Adrenal gland (tissue), 12 donors: ENCODE data around the gene BIRC3. TPM values are rescaled to one million over a fixed set of nuclear protein-coding genes. Genes with fewer than 3 reads are reported as not detected.
A peak's percentile ranks its signal among the peaks of the same experiment; 100 is the strongest.
"Not testable (repeated sequence)": the region's sequence is repeated elsewhere in the genome, so short reads cannot be mapped to it uniquely, and the experiment has no call there.

Experiments used
- DNase-seq, 7 donors: peaks; one replicate each; pipeline ENCODE4 v3.0.0-alpha.2; 2019 to 2020
- H3K27ac ChIP-seq, 5 donors: fragments of 200-600 bp; sonication (generic) in 4 of 5; 1 replicate in 3 of 5; 2 replicates in 2 of 5; pipeline versions ENCODE4 v1.5.1 to v1.8.0; 2016 to 2020; ENCODE audit warnings: mild to moderate bottlenecking in 1 of 5
- H3K27me3 ChIP-seq: fragments of 200-600 bp; 2 replicates; pipeline ENCODE4 v1.8.0; 2021
- H3K36me3 ChIP-seq, 2 donors: fragments of 200-600 bp; replicated peaks in 1 of 2; 1 replicate in 1 of 2; 2 replicates in 1 of 2; pipeline versions ENCODE4 v1.5.1 to v1.8.0; 2018 to 2022
- H3K4me1 ChIP-seq, 2 donors: fragments of 200-600 bp; replicated peaks in 1 of 2; 1 replicate in 1 of 2; 2 replicates in 1 of 2; pipeline versions ENCODE4 v1.5.1 to v1.8.0; 2018 to 2021
- H3K4me3 ChIP-seq, 4 donors: fragments of 200-600 bp; sonication (generic) in 3 of 4; one replicate each; pipeline ENCODE4 v1.5.1; 2016 to 2018
- H3K9me3 ChIP-seq, 3 donors: fragments of 200-600 bp; sonication (generic) in 1 of 3; replicated peaks in 1 of 3; 1 replicate in 2 of 3; 2 replicates in 1 of 3; pipeline versions ENCODE4 v1.5.1 to v1.8.0; 2016 to 2021
- POLR2A ChIP-seq, 2 donors: fragments of 450-650 bp; IDR thresholded peaks; one replicate each; pipeline ENCODE4 v1.6.1; 2017; ENCODE audit warnings: antibody characterized with exemption in 2 of 2, mild to moderate bottlenecking in 2 of 2, moderate library complexity in 1 of 2
- WGBS, 4 donors: extraction: QIAGEN DNeasy Blood & Tissue Kit in 2 of 4; methylation state at CpG; one replicate each; pipeline versions ENCODE4 v1.1.5 to v1.1.7; 2013 to 2017; 5-methylcytosine and 5-hydroxymethylcytosine counted together
- intact Hi-C, 2 donors: fragments of 100-400 bp; cut with DNase I; formaldehyde crosslinking; loops; one replicate each; pipeline versions ENCODE4 v1.14.1 to v1.15.0; 2022 to 2023
- polyA plus RNA-seq, 3 donors: library from polyadenylated mRNA; stranded (reverse); fragments of 200-250 nt in 2 of 3; fragments of 350-450 nt in 1 of 3; fragmentation: Illumina TruSeq in 1 of 3; extraction: RNeasy Lipid Tissue Mini Kit (QIAGEN cat#74804) in 1 of 3; gene quantifications; one replicate each; pipeline ENCODE4 v1.2.3, GENCODE V29; 2013 to 2014
- total RNA-seq, 9 donors: library from RNA; depleted of rRNA in 4 of 9; stranded (reverse); fragments of >200 nt in 4 of 9; fragments of 120-200 nt in 1 of 9; fragmentation: NEBNext Ultra II Directional in 1 of 9; extraction: Animal tissue kit (Norgen Biotek cat#: 25700) in 1 of 9; gene quantifications; one replicate each; pipeline versions ENCODE4 v1.1.0 to v1.2.4, GENCODE V29; 2013 to 2023
- TF ChIP-seq, protein P1 (sequence below), 6 experiments: fragments of 450-650 bp in 4 of 6; fragments of 200-600 bp in 2 of 6; sonication (generic) in 1 of 6; IDR thresholded peaks; 1 replicate in 5 of 6; 2 replicates in 1 of 6; pipeline versions ENCODE4 v1.5.1 to v1.8.0; 2016 to 2021; ENCODE audit warnings: antibody characterized with exemption in 6 of 6, mild to moderate bottlenecking in 2 of 6, moderate library complexity in 1 of 6
- donor health status: healthy with polysubstance abuse.
- donor health status: Bipolar disorder and iron deficiency.
- donor health status: DM: yes; HTN: yes; CAD: no.
- donor health status: DM: no; HTN: no; CAD: no.
- donor health status: DM: no; HTN: no; CAD: no.
- donor health status: DM: yes; HTN: yes; CAD: no.

The BIRC3 gene
- total and polyA plus RNA-seq, 12 donors, result 0.48 to 8.6 (median 3.1) TPM

DNA sequence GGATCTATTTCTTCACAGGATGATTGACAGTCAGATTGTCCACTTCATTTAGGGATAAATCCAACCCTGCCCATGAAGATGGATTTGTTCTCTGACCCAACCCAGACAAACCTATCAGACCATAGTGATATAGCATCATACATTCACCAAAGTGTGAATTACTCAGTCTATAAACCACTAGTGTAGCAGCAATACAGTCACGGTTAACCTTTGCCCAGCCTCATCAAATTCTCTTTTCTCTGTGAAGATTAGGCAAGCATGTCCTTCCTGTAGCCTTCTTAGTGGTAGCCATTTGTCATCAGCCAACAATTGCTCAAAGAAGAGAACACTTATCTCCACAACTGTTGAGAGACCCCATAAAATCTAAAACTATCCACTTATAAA is 15.3 kb downstream of the BIRC3 start:
- Histone ChIP-seq H3K9me3 (no peaks in the 10 kb centered on the region), H3K27me3 (no peaks in the 10 kb centered on the region), H3K27ac (no peak overlapping the region), H3K4me1 (no peaks in the 10 kb centered on the region), H3K4me3 (no peak overlapping the region), H3K36me3 (peaks cover 0 to 8% of the 10 kb centered on the region in 2 donors)
- intact Hi-C loops, result no loop called here
- TF ChIP-seq, protein P1, sequence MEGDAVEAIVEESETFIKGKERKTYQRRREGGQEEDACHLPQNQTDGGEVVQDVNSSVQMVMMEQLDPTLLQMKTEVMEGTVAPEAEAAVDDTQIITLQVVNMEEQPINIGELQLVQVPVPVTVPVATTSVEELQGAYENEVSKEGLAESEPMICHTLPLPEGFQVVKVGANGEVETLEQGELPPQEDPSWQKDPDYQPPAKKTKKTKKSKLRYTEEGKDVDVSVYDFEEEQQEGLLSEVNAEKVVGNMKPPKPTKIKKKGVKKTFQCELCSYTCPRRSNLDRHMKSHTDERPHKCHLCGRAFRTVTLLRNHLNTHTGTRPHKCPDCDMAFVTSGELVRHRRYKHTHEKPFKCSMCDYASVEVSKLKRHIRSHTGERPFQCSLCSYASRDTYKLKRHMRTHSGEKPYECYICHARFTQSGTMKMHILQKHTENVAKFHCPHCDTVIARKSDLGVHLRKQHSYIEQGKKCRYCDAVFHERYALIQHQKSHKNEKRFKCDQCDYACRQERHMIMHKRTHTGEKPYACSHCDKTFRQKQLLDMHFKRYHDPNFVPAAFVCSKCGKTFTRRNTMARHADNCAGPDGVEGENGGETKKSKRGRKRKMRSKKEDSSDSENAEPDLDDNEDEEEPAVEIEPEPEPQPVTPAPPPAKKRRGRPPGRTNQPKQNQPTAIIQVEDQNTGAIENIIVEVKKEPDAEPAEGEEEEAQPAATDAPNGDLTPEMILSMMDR (IDR thresholded peaks at IDR 0.05), result no peak
- DNase-seq, result no peak
- 71 to 85% (median 81%) methylated on average over 1 of the region's 1 CpG for WGBS, 4 donors

DNA sequence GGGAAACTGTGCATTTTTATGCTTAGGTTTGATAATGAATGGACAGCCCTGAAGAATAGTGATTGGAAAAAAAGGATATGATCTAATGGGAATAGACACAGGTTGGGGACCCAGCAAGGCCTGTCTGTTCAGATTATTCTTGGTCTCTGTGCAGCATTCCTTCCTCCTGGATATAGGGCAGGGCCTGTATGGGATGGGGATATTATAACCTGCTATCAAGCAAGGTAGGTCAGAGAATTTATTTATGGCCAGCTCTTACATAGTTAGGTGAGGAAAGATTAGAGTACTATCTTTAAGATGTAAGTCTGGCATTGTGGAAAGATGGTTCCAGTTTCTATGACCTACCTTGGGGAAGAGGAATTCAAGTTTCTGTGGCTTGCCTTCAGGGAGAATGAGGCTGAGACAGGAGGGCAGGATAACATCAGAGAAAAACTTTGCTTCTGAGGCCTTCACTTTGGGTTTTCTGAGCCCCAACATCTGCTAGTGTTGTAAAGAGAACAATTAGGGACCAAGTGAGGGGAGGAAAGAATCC is 21.3 kb downstream of the BIRC3 start:
- TF ChIP-seq, protein P1 (IDR thresholded peaks at IDR 0.05), result no peak
- TF ChIP-seq POLR2A (IDR thresholded peaks at IDR 0.05), result no peak
- H3K36me3 ChIP-seq, result peaks cover 0 to 8% of the 10 kb centered on the region in 2 donors
- H3K9me3 ChIP-seq, result no peaks in the 10 kb centered on the region
- intact Hi-C loops, result no loop called here
- no peaks in the 10 kb centered on the region for H3K27me3 ChIP-seq
- no peaks in the 10 kb centered on the region for H3K4me1 ChIP-seq
- no peak for DNase-seq
- no peak overlapping the region for H3K4me3 ChIP-seq
- no peak overlapping the region for H3K27ac ChIP-seq

DNA sequence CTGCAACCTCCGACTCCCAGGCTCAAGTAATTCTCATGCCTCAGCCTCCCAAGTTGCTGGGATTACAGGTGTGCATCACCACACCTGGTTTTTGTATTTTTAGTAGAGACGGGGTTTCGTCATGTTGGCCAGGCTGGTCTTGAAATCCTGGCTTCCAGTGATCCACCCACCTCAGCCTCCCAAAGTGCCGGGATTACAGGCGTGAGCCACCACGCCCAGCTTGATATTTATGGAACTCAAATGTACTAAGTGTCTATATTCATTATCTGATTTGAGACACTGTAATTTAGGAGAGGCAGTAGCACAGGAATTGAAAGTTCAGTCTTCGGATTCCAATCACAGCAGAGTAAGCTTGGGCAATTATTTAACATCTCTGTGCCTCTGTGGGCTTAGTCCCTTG is 24.0 kb downstream of the BIRC3 start:
- H3K4me1 ChIP-seq, DNase-seq, H3K27me3 ChIP-seq, H3K36me3 ChIP-seq, H3K9me3 ChIP-seq, H3K4me3 ChIP-seq, H3K27ac ChIP-seq: not testable (repeated sequence)
- intact Hi-C loops, result loop anchor here (5.0 kb wide), 2 partner anchors 151 to 156 kb away; no protein-coding TSS in a partner anchor
- WGBS, 4 donors, result 72 to 75% (median 74%) methylated on average over 7 of the region's 7 CpGs

DNA sequence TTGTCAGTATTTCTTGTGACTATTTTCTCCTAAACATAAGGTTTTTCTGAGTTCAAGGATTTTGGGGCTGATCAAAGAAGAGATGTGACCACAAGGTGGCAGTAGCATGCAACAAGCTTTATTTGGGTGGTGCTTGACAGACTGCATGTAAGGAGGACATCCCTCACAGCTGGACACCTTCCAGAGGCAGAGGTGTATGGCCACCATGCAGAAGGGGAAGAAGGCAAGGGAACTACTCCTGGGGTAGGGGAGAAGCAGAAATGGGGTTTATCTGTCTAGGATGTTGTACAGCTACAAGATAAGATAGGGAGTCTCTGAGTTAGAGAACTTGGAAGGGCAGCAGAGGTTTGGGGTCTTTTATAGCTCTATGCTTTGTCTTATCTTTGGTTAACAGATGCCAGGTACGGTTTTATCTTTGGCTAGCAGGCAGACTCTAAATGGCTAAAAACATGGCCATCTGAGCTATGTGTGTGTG is 24.6 kb downstream of the BIRC3 start:
- H3K27ac ChIP-seq, result no peak overlapping the region
- intact Hi-C loops, result loop anchor here (5.0 kb wide), 2 partner anchors 150 to 155 kb away; no protein-coding TSS in a partner anchor
- DNase-seq, result peak; percentile 78 to 92 (median 81)
- no peaks in the 10 kb centered on the region for H3K36me3 ChIP-seq
- H3K27me3 ChIP-seq, result no peaks in the 10 kb centered on the region
- TF ChIP-seq, protein P1 (IDR thresholded peaks at IDR 0.05), result peak; percentile 74 to 90 (median 84)
- no peak for TF ChIP-seq POLR2A (IDR thresholded peaks at IDR 0.05)
- no peaks in the 10 kb centered on the region for H3K9me3 ChIP-seq
- H3K4me1 ChIP-seq, result peaks cover 0 to 10% of the 10 kb centered on the region in 2 donors
- WGBS, 4 donors, result 0 to 27% (median 18%) methylated on average over 1 of the region's 1 CpG
- H3K4me3 ChIP-seq, result no peak overlapping the region

DNA sequence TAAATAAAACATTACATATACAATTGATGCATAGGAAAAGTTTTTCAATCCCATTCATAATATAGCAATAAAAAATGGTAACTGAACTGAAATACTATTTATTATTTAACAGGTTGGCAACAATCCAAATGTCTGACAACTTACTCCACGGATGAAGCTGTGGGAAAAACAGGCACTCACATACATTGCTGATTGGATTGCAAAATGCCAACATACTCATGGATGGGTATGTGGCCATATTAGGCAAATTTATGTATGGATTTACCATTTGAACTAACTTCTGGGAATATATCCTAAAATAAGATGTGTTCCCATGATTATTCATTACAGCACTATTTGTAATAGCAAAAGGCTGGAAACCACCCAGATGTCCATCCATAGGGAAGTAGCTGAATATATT is 26.5 kb downstream of the BIRC3 start:
- DNase-seq, result no peak
- Histone ChIP-seq H3K4me3 (no peak overlapping the region), H3K36me3 (no peaks in the 10 kb centered on the region), H3K9me3 (no peaks in the 10 kb centered on the region), H3K4me1 (peaks cover 0 to 19% of the 10 kb centered on the region in 2 donors), H3K27ac (no peak overlapping the region), H3K27me3 (no peaks in the 10 kb centered on the region)
- 27 to 37% (median 33%) methylated on average over 1 of the region's 1 CpG for WGBS, 4 donors
- no peak for TF ChIP-seq POLR2A (IDR thresholded peaks at IDR 0.05)
- TF ChIP-seq, protein P1 (IDR thresholded peaks at IDR 0.05), result no peak
- intact Hi-C loops, result loop anchor here (5.0 kb wide), 2 partner anchors 148 to 153 kb away; no protein-coding TSS in a partner anchor
